Keratinocyte (primary cell): Measurements from ENCODE around the gene GNB5.

ENCODE experiments used
- EZH2 ChIP-seq: IDR thresholded peaks from one replicate; pipeline ENCODE4 v1.6.1; 2012; ENCODE audit warnings: inconsistent platforms, mild to moderate bottlenecking, low read length, moderate library complexity
- TF ChIP-seq, protein P1 (sequence below), 3 experiments: IDR thresholded peaks in 1 of 3; conservative IDR thresholded peaks in 1 of 3; optimal IDR thresholded peaks in 1 of 3; 2 replicates in 2 of 3; 3 replicates in 1 of 3; pipeline versions ENCODE3 to v1.5.1; 2011; ENCODE audit warnings: low read length in 3 of 3, mild to moderate bottlenecking in 3 of 3, moderate library complexity in 2 of 3, control low read depth in 1 of 3, inconsistent platforms in 1 of 3; ENCODE audit not compliant: insufficient read depth in 2 of 3; ENCODE audit errors: extremely low read depth in 1 of 3

DNA sequence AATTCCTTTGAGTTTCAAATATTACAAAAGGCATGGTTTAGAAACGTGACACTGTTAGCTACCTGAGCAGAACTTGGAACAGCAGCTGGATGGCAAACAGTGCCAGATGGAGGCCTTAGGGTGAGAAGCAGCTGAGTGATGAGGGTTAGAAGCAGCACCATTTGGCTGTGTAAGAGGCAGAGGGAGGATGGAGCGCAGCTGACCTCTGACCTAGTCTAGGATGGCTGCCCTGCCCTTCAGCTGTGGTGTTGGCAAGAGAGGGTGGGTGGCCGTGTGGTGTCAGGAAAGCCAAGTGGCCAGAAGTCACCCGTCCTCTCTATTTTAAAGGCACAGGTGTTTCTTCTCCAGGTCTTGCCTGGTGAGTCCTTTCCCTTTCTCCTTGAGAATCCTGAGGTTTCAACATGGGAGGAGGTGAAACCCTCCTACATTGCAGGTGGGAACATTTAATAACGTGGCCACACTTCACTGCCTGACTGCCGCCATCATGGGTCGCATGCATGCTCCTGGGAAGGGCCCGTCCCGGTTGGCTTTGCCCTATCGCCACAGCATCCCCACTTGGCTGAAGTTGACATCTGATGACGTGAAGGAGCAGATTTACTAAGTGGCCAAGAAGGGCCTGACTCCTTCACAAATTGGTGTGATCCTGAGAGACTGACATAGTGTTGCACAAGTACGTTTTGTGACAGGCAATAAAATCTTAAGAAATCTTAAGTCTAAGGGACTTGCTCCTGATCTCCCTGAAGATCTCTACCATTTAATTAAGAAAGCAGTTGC is 96.2 kb downstream of the GNB5 start:
- TF ChIP-seq, protein P1, sequence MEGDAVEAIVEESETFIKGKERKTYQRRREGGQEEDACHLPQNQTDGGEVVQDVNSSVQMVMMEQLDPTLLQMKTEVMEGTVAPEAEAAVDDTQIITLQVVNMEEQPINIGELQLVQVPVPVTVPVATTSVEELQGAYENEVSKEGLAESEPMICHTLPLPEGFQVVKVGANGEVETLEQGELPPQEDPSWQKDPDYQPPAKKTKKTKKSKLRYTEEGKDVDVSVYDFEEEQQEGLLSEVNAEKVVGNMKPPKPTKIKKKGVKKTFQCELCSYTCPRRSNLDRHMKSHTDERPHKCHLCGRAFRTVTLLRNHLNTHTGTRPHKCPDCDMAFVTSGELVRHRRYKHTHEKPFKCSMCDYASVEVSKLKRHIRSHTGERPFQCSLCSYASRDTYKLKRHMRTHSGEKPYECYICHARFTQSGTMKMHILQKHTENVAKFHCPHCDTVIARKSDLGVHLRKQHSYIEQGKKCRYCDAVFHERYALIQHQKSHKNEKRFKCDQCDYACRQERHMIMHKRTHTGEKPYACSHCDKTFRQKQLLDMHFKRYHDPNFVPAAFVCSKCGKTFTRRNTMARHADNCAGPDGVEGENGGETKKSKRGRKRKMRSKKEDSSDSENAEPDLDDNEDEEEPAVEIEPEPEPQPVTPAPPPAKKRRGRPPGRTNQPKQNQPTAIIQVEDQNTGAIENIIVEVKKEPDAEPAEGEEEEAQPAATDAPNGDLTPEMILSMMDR (optimal IDR thresholded peaks at IDR 0.05 in 1 of 3, IDR thresholded peaks at IDR 0.05 in 1 of 3, conservative IDR thresholded peaks at IDR 0.05 in 1 of 3; ENCODE audit: extremely low read depth in 1 of 3, insufficient read depth in 2 of 3, low read length in 3 of 3): no peak
- TF ChIP-seq EZH2: no peak
